Measurements from ENCODE around the gene POP4. TPM values are rescaled to one million over a fixed set of nuclear protein-coding genes. Genes with fewer than 3 reads are reported as not detected.

POP4 gene
- total RNA-seq, 4 donors from 2014 or later, result 59.9 to 64.5 (median 61.3) TPM

DNA sequence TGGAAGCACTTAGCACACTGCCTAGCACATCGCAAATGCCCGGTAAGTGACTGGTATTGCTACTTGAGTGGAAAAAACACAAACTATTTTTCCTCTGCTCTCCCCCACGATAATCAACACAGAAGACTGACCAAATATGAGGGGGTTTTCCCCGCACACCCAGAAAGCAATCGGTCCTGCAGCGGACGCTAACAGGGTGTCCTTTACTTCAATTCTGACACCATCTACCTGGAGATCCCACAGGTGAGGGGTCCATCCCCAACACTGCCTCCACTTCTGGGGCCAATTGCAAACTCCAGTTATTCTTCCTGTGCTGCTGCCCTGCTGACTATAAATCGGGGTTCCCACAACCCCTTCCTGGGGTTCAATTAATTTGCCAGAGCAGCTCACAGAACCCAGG is 33.0 kb downstream of the POP4 start:
- H3K4me1 ChIP-seq, result no peaks in the 10 kb centered on the region
- in situ Hi-C loops (cut with MboI; ENCODE audit: low sequenced_read_pairs in 4 of 4), result no loop called here
- no peak overlapping the region for H3K4me3 ChIP-seq
- DNase-seq, result no peak
- H3K36me3 ChIP-seq, result no peaks in the 10 kb centered on the region
- H3K27ac ChIP-seq, result no peak overlapping the region
- TF ChIP-seq POLR2A (IDR thresholded peaks at IDR 0.05), result no peak
- TF ChIP-seq, protein P1, sequence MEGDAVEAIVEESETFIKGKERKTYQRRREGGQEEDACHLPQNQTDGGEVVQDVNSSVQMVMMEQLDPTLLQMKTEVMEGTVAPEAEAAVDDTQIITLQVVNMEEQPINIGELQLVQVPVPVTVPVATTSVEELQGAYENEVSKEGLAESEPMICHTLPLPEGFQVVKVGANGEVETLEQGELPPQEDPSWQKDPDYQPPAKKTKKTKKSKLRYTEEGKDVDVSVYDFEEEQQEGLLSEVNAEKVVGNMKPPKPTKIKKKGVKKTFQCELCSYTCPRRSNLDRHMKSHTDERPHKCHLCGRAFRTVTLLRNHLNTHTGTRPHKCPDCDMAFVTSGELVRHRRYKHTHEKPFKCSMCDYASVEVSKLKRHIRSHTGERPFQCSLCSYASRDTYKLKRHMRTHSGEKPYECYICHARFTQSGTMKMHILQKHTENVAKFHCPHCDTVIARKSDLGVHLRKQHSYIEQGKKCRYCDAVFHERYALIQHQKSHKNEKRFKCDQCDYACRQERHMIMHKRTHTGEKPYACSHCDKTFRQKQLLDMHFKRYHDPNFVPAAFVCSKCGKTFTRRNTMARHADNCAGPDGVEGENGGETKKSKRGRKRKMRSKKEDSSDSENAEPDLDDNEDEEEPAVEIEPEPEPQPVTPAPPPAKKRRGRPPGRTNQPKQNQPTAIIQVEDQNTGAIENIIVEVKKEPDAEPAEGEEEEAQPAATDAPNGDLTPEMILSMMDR (IDR thresholded peaks at IDR 0.05 in 4 of 5, conservative IDR thresholded peaks at IDR 0.05 in 1 of 5), result no peak
- no peak for ATAC-seq
- H3K9me3 ChIP-seq, result no peaks in the 10 kb centered on the region
- intact Hi-C loops (cut with DNase I; ENCODE audit: low total_unique reads), result no loop called here
- no peaks in the 10 kb centered on the region for H3K27me3 ChIP-seq

DNA sequence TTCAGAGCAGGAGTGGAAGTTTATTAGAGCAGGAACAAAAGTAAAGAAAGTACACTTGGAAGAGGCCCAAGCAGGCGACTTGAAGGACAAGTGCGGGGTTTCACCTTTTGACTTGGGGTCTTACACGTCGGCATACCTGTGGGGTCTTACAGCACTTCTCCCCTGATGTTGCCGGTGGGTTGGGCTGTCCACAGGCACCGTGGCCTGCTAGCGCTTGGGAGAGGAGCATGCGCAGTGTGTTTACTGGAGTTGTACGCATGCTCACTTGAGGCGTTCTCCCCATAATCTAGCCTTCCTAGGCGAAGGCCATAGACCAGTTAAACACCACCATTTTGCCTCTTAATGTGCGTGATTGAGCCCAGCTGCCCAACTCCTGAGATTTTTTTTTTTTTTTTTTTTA is 34.1 kb downstream of the POP4 start:
- no peaks in the 10 kb centered on the region for H3K27me3 ChIP-seq
- no peak overlapping the region for H3K4me3 ChIP-seq
- no peak for ATAC-seq
- H3K4me1 ChIP-seq, result no peaks in the 10 kb centered on the region
- H3K27ac ChIP-seq, result no peak overlapping the region
- intact Hi-C loops (cut with DNase I; ENCODE audit: low total_unique reads), result no loop called here
- in situ Hi-C loops (cut with MboI; ENCODE audit: low sequenced_read_pairs in 4 of 4), result no loop called here
- no peak for DNase-seq
- H3K36me3 ChIP-seq, result no peaks in the 10 kb centered on the region
- TF ChIP-seq POLR2A (IDR thresholded peaks at IDR 0.05), result no peak
- TF ChIP-seq, protein P1 (IDR thresholded peaks at IDR 0.05 in 4 of 5, conservative IDR thresholded peaks at IDR 0.05 in 1 of 5), result no peak
- H3K9me3 ChIP-seq, result no peaks in the 10 kb centered on the region

DNA sequence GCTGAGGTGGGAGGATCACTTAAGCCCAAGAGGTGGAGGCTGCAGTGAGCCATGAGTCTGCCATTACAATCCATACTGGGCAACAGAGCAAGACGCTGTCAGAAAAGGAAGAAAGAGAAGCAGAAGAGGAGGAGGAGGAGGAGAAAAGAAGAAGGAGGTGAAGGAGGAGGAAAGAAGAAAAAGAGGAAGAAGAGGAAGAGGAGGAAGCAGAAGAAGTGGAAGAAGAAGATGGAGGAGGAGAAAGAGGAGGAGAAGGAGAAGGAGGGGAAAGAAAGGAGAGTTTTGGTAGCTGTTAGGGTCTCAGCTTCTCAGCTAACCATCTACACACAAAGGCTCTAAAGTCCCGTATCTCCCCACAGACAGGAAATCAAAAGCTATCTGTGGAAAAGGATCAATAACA is 35.5 kb downstream of the POP4 start:
- Histone ChIP-seq H3K4me1 (peaks cover 8 to 9% of the 10 kb centered on the region in 2 donors), H3K27me3 (no peaks in the 10 kb centered on the region), H3K36me3 (no peaks in the 10 kb centered on the region), H3K27ac (no peak overlapping the region), H3K4me3 (no peak overlapping the region), H3K9me3 (no peaks in the 10 kb centered on the region)
- intact Hi-C loops (cut with DNase I; ENCODE audit: low total_unique reads) (no loop called here), in situ Hi-C loops (cut with MboI; ENCODE audit: low sequenced_read_pairs in 4 of 4) (no loop called here)
- DNase-seq, result no peak
- TF ChIP-seq, protein P1 (IDR thresholded peaks at IDR 0.05 in 4 of 5, conservative IDR thresholded peaks at IDR 0.05 in 1 of 5), result no peak
- no peak for TF ChIP-seq POLR2A (IDR thresholded peaks at IDR 0.05)
- ATAC-seq, result no peak

DNA sequence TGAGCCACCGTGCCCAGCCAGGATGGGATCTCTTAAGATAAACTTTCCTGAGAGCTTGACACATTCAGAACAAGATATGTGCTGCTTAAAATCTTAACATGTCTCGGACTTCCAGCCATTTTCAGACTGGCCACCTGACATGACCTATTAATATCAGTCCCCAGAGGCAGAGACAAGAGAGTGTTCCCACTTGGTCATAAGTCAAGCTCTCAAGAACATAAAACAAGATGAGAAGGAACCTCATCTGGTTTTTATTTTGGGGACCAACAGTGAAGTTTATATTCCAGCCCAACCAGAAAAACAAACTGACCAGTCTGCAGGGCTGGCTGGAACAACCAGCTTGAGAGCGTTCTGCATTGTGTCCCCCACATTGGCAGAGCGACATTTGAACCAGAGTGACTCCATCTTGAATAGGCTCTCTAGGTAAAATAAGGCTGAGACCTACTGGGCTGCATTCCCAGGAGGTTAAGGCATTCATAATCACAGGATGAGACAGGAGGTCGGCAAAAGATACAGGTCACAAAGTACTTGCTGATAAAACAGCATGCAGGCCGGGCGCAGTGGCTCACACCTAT is 37.4 kb downstream of the POP4 start:
- intact Hi-C loops (cut with DNase I; ENCODE audit: low total_unique reads) (no loop called here), in situ Hi-C loops (cut with MboI; ENCODE audit: low sequenced_read_pairs in 4 of 4) (no loop called here)
- Histone ChIP-seq H3K9me3 (no peaks in the 10 kb centered on the region), H3K4me3 (no peak overlapping the region), H3K27ac (no peak overlapping the region), H3K4me1 (peaks cover 8 to 9% of the 10 kb centered on the region in 2 donors), H3K36me3 (no peaks in the 10 kb centered on the region), H3K27me3 (no peaks in the 10 kb centered on the region)
- DNase-seq (no peak), ATAC-seq (no peak)
- TF ChIP-seq, protein P1 (IDR thresholded peaks at IDR 0.05 in 4 of 5, conservative IDR thresholded peaks at IDR 0.05 in 1 of 5), result no peak
- no peak for TF ChIP-seq POLR2A (IDR thresholded peaks at IDR 0.05)

DNA sequence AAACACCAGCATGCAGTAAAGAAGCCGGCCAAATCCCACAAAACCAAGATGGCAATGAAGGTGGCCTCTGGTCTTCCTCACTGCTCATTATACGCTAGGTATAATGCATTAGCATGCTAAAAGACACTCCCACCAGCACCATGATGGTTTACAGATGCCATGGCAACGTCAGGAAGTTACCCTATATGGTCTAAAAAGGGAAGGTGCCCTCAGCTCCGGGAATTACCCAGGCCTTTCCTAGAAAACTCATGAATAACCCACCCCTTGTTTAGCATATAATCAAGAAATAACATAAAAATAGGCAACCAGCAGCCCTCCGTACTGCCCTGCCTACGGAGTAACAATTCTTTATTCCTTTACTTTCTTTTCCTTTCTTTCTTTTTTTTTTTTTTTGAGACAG is 38.1 kb downstream of the POP4 start:
- Histone ChIP-seq H3K36me3 (no peaks in the 10 kb centered on the region), H3K4me1 (peaks cover 8 to 9% of the 10 kb centered on the region in 2 donors), H3K9me3 (no peaks in the 10 kb centered on the region), H3K4me3 (no peak overlapping the region), H3K27me3 (no peaks in the 10 kb centered on the region), H3K27ac (no peak overlapping the region)
- ATAC-seq (no peak), DNase-seq (no peak)
- intact Hi-C loops (cut with DNase I; ENCODE audit: low total_unique reads) (no loop called here), in situ Hi-C loops (cut with MboI; ENCODE audit: low sequenced_read_pairs in 4 of 4) (no loop called here)
- TF ChIP-seq POLR2A (IDR thresholded peaks at IDR 0.05), result no peak
- TF ChIP-seq, protein P1 (IDR thresholded peaks at IDR 0.05 in 4 of 5, conservative IDR thresholded peaks at IDR 0.05 in 1 of 5), result no peak
